ENCODE results near the gene LIMS1. TPM values are rescaled to one million over a fixed set of nuclear protein-coding genes. Genes with fewer than 3 reads are reported as not detected.

Gene LIMS1
- total RNA-seq = 10 to 100 TPM; 82.9 to 90.4 TPM

- Histone ChIP-seq H3K27ac (peak within 1 kb of the TSS; percentile 98 to 100), H3K4me1 (replicated peaks) (no peaks in the 10 kb centered on the region), H3K27me3 (replicated peaks; ENCODE audit: insufficient read depth) (no peaks in the 10 kb centered on the region), H3K9me3 (no peaks in the 10 kb centered on the region), H3K4me3 (peak within 1 kb of the TSS; percentile 71 to 84), H3K36me3 (no peaks in the 10 kb centered on the region)
- peak; percentile 92 for DNase-seq (ENCODE audit: low spot score)
- TF ChIP-seq CTCF (IDR thresholded peaks at IDR 0.05) = peak in 3 of 4 experiments; percentile 9 to 34 (median 12)
- TF ChIP-seq POLR2AphosphoS5 (IDR thresholded peaks at IDR 0.05) = peak; percentile 87
- TF ChIP-seq POLR2A (IDR thresholded peaks at IDR 0.05) = peak; percentile 88
- WGBS = 0% methylated on average over 37 of the region's 87 CpGs
- intact Hi-C loops (cut with DNase I) = loop anchor here (1.0 kb wide), 1 partner anchor 85 kb away; the partner anchor contains the start of gene GCC2
These were observed at the start of gene LIMS1 for GRCh38 chr2:108533832-108534583. LIMS1 (plus strand) TSS chr2:108534470; CDS start chr2:108534563, 93 bp downstream.

GRCh38 chr2:108485253-108485652 lies 49.0 kb upstream of the LIMS1 start:
- 89% methylated on average over 2 of the region's 2 CpGs for WGBS
- H3K27ac ChIP-seq = no peak overlapping the region
- no peaks in the 10 kb centered on the region for H3K36me3 ChIP-seq
- DNase-seq (ENCODE audit: low spot score) = no peak
- H3K4me1 ChIP-seq (replicated peaks) = no peaks in the 10 kb centered on the region
- TF ChIP-seq CTCF (IDR thresholded peaks at IDR 0.05) (no peak), POLR2AphosphoS5 (IDR thresholded peaks at IDR 0.05) (no peak), POLR2A (IDR thresholded peaks at IDR 0.05) (no peak)
- no peaks in the 10 kb centered on the region for H3K27me3 ChIP-seq (replicated peaks; ENCODE audit: insufficient read depth)
- H3K9me3 ChIP-seq = no peaks in the 10 kb centered on the region
- intact Hi-C loops (cut with DNase I) = no loop called here
- H3K4me3 ChIP-seq = no peak overlapping the region

- Histone ChIP-seq H3K36me3 (peaks cover 0 to 3% of the 10 kb centered on the region in 2 donors), H3K4me3 (no peak overlapping the region), H3K27me3 (replicated peaks; ENCODE audit: insufficient read depth) (no peaks in the 10 kb centered on the region), H3K27ac (no peak overlapping the region), H3K9me3 (no peaks in the 10 kb centered on the region), H3K4me1 (replicated peaks) (no peaks in the 10 kb centered on the region)
- TF ChIP-seq POLR2A (IDR thresholded peaks at IDR 0.05) = no peak
- no peak for TF ChIP-seq CTCF (IDR thresholded peaks at IDR 0.05)
- TF ChIP-seq POLR2AphosphoS5 (IDR thresholded peaks at IDR 0.05) = no peak
- intact Hi-C loops (cut with DNase I) = no loop called here
- no peak for DNase-seq (ENCODE audit: low spot score)
These were observed 43.7 kb upstream of the LIMS1 start for GRCh38 chr2:108490506-108491122.

- DNase-seq (ENCODE audit: low spot score) = no peak
- Histone ChIP-seq H3K36me3 (peaks cover 0 to 3% of the 10 kb centered on the region in 2 donors), H3K4me3 (no peak overlapping the region), H3K9me3 (no peaks in the 10 kb centered on the region), H3K4me1 (replicated peaks) (no peaks in the 10 kb centered on the region), H3K27me3 (replicated peaks; ENCODE audit: insufficient read depth) (no peaks in the 10 kb centered on the region), H3K27ac (no peak overlapping the region)
- TF ChIP-seq POLR2A (IDR thresholded peaks at IDR 0.05) (no peak), CTCF (IDR thresholded peaks at IDR 0.05) (no peak), POLR2AphosphoS5 (IDR thresholded peaks at IDR 0.05) (no peak)
- intact Hi-C loops (cut with DNase I) = no loop called here
These were observed 42.4 kb upstream of the LIMS1 start for GRCh38 chr2:108491848-108492247.

All from prostate gland (tissue), 2 donors.